ENCODE data around the gene CTSC. TPM values are rescaled to one million over a fixed set of nuclear protein-coding genes. Genes with fewer than 3 reads are reported as not detected.
A peak's percentile ranks its signal among the peaks of the same experiment; 100 is the strongest.

The CTSC gene
- total RNA-seq, 3 donors from 2014 or later (not counting 1 experiment from before 2014, with no cell fraction given) = 182 to 275 (median 227) TPM

DNA sequence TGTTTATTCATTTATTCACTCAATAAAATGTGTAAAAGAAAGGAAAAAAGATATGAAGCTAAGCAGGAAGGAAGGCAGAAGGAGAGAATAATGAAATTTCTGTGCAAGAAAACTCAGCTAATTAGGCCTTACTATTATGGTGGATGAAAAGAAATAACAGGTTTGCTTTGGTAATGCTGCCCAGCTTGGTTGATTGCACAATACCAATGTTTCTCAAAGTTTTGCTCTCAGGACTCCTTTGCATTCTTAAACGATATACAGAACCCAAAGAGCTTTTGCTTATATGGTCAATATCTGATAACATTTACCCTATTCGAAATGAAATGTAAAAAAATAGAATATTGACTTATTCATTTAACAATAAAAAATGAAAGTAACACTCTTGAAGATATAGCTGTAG lies 7.3 kb upstream of the CTSC start:
- H3K27me3 Mint-ChIP-seq (ENCODE audit: low read depth in 2 of 2) = no peaks in the 10 kb centered on the region
- TF ChIP-seq, protein P1, sequence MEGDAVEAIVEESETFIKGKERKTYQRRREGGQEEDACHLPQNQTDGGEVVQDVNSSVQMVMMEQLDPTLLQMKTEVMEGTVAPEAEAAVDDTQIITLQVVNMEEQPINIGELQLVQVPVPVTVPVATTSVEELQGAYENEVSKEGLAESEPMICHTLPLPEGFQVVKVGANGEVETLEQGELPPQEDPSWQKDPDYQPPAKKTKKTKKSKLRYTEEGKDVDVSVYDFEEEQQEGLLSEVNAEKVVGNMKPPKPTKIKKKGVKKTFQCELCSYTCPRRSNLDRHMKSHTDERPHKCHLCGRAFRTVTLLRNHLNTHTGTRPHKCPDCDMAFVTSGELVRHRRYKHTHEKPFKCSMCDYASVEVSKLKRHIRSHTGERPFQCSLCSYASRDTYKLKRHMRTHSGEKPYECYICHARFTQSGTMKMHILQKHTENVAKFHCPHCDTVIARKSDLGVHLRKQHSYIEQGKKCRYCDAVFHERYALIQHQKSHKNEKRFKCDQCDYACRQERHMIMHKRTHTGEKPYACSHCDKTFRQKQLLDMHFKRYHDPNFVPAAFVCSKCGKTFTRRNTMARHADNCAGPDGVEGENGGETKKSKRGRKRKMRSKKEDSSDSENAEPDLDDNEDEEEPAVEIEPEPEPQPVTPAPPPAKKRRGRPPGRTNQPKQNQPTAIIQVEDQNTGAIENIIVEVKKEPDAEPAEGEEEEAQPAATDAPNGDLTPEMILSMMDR (IDR thresholded peaks at IDR 0.05) = no peak
- Histone ChIP-seq H3K4me1 (ENCODE audit: control insufficient read depth, insufficient read depth, low read length) (peaks cover 8% of the 10 kb centered on the region), H3K4me3 (ENCODE audit: low read length) (no peak overlapping the region), H3K36me3 (ENCODE audit: control insufficient read depth, insufficient read depth, low read length) (no peaks in the 10 kb centered on the region), H3K9me3 (ENCODE audit: control insufficient read depth, insufficient read depth, low read length) (no peaks in the 10 kb centered on the region), H3K27me3 (ENCODE audit: control insufficient read depth, insufficient read depth, low read length) (no peaks in the 10 kb centered on the region), H3K27ac (ENCODE audit: low read length) (no peak overlapping the region)
- intact Hi-C loops (cut with micrococcal nuclease) = loop anchor here (1.0 to 2.0 kb wide), 2 partner anchors 9 to 44 kb away; no protein-coding TSS in a partner anchor
- H3K36me3 Mint-ChIP-seq = no peaks in the 10 kb centered on the region
- DNase-seq = no peak
- H3K4me3 Mint-ChIP-seq = peak overlapping the region; percentile 76
- peaks cover 73 to 74% of the 10 kb centered on the region in 2 donors for H3K4me1 Mint-ChIP-seq
- peak overlapping the region; percentile 78 to 85 for H3K27ac Mint-ChIP-seq
- H3K9me3 Mint-ChIP-seq = no peaks in the 10 kb centered on the region
- WGBS (ENCODE audit: insufficient coverage) = 55% methylated on average over 1 of the region's 2 CpGs
- ATAC-seq = no peak

DNA sequence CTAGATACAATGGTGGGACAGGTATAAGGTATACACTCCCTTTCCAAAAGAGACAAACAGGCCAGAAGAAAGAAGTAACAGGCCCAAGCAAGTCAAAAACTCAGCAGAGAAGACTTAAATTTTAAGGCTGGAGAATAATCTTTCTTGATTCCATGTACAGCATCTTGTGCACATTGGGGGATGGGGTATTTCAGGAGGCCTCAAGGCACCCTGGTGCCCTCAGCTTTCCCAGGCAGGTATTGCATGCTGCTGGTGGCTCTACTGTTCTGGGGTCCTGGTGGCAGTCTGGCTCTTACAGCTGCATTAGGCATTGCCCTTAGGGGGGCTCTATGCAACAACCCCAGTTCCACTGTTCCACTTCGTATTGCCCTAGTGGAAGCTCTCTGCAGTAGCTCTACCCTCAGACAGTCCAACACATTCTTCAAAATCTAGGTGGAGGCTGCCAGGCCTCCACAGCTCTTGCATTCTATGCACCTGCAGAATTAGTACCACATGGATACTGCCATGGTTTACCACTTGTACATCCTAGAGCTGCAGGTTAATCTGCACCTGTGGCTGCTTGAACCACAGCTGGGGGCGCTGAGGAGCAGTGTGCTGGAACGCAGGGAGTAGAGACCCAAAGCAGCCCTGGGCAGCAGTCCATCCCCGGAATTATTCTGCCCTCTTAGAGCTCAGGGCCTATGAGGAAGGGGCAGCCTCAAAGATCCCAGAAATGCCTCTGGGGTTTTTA lies 4.2 kb upstream of the CTSC start:
- Histone ChIP-seq H3K4me1 (ENCODE audit: control insufficient read depth, insufficient read depth, low read length) (peaks cover 18% of the 10 kb centered on the region), H3K9me3 (ENCODE audit: control insufficient read depth, insufficient read depth, low read length) (no peaks in the 10 kb centered on the region), H3K27ac (ENCODE audit: low read length) (no peak overlapping the region), H3K36me3 (ENCODE audit: control insufficient read depth, insufficient read depth, low read length) (no peaks in the 10 kb centered on the region), H3K27me3 (ENCODE audit: control insufficient read depth, insufficient read depth, low read length) (no peaks in the 10 kb centered on the region), H3K4me3 (ENCODE audit: low read length) (no peak overlapping the region)
- Mint-ChIP-seq H3K27me3 (ENCODE audit: low read depth in 2 of 2) (no peaks in the 10 kb centered on the region), H3K36me3 (no peaks in the 10 kb centered on the region), H3K9me3 (no peaks in the 10 kb centered on the region), H3K4me3 (no peak overlapping the region), H3K27ac (peak overlapping the region; percentile 85 to 100), H3K4me1 (peaks cover 83 to 90% of the 10 kb centered on the region in 2 donors)
- TF ChIP-seq, protein P1 (IDR thresholded peaks at IDR 0.05) = no peak
- DNase-seq (peak in 1 of 2 donors; percentile 36), ATAC-seq (no peak)
- intact Hi-C loops (cut with micrococcal nuclease) = no loop called here
- WGBS (ENCODE audit: insufficient coverage) = 94% methylated on average over 4 of the region's 4 CpGs

DNA sequence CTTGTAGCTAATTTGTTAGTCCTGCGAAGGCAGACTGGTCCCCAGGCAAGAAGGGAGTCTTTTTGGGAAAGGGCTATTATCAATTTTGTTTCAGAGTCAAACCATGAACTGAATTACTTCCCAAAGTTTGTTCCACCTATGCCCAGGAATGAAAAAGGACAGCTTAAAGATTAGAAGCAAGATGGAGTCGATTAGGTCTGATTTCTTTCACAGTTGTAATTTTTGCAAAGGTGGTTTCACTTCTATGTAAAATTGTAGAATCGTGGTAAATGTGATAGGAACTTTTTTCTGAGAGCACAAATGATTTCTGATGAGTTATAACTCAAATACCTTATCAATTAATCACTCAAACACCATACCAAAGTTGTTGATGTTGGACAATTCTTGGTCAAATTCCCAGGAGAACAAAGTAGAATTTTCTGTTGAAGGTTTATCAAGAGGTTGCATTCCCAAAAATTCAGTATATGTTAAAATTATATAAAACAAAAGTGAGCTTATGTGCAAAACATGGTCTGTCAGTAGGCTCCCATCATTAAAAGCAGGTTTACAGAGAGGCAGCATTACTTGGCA lies 2.9 kb upstream of the CTSC start:
- Mint-ChIP-seq H3K4me3 (no peak overlapping the region), H3K27ac (peak overlapping the region; percentile 98 to 100), H3K4me1 (peaks cover 78 to 83% of the 10 kb centered on the region in 2 donors), H3K9me3 (no peaks in the 10 kb centered on the region), H3K27me3 (ENCODE audit: low read depth in 2 of 2) (no peaks in the 10 kb centered on the region), H3K36me3 (no peaks in the 10 kb centered on the region)
- TF ChIP-seq, protein P1 (IDR thresholded peaks at IDR 0.05) = no peak
- H3K9me3 ChIP-seq (ENCODE audit: control insufficient read depth, insufficient read depth, low read length) = no peaks in the 10 kb centered on the region
- peaks cover 18% of the 10 kb centered on the region for H3K4me1 ChIP-seq (ENCODE audit: control insufficient read depth, insufficient read depth, low read length)
- H3K36me3 ChIP-seq (ENCODE audit: control insufficient read depth, insufficient read depth, low read length) = no peaks in the 10 kb centered on the region
- H3K4me3 ChIP-seq (ENCODE audit: low read length) = no peak overlapping the region
- intact Hi-C loops (cut with micrococcal nuclease) = no loop called here
- ATAC-seq (no peak), DNase-seq (no peak)
- no peaks in the 10 kb centered on the region for H3K27me3 ChIP-seq (ENCODE audit: control insufficient read depth, insufficient read depth, low read length)
- no peak overlapping the region for H3K27ac ChIP-seq (ENCODE audit: low read length)
- WGBS (ENCODE audit: insufficient coverage) = 71% methylated on average over 2 of the region's 3 CpGs

All from natural killer cell (primary cell).